HG03139 (cell line): ENCODE results near the gene SRR.

Source experiments
- ATAC-seq: cut with Tn5 transposase; IDR thresholded peaks from one replicate; pipeline ENCODE4 v1.9.1; 2021; ENCODE audit not compliant: unreplicated experiment

Gene SRR

GRCh38 chr17:2338315-2338657 lies 34.5 kb downstream of the SRR start:
- no peak for ATAC-seq

- no peak for ATAC-seq
Measured at GRCh38 chr17:2343421-2343820, 39.7 kb downstream of the SRR start.

GRCh38 chr17:2344528-2344927 lies 40.8 kb downstream of the SRR start:
- no peak for ATAC-seq

GRCh38 chr17:2346475-2346874 lies 42.7 kb downstream of the SRR start:
- no peak for ATAC-seq

- ATAC-seq, result no peak
Measured at GRCh38 chr17:2347805-2348685, 44.3 kb downstream of the SRR start.

- no peak for ATAC-seq
Measured at GRCh38 chr17:2351269-2351668, 47.5 kb downstream of the SRR start.

- no peak for ATAC-seq
Measured at GRCh38 chr17:2354311-2354710, 50.6 kb downstream of the SRR start.

GRCh38 chr17:2357237-2357636 lies 53.5 kb downstream of the SRR start:
- no peak for ATAC-seq

GRCh38 chr17:2357931-2358434 lies 54.2 kb downstream of the SRR start:
- no peak for ATAC-seq

- ATAC-seq, result no peak
Measured at GRCh38 chr17:2361010-2361760, 57.4 kb downstream of the SRR start.

- ATAC-seq, result no peak
Measured at GRCh38 chr17:2362016-2362415, 58.3 kb downstream of the SRR start.

- ATAC-seq, result no peak
Measured at GRCh38 chr17:2362416-2362815, 58.7 kb downstream of the SRR start.

GRCh38 chr17:2362881-2363280 lies 59.1 kb downstream of the SRR start:
- no peak for ATAC-seq

- ATAC-seq, result no peak
Measured at GRCh38 chr17:2363318-2363717, 59.6 kb downstream of the SRR start.

- no peak for ATAC-seq
Measured at GRCh38 chr17:2363851-2364762, 60.4 kb downstream of the SRR start.

- no peak for ATAC-seq
Measured at GRCh38 chr17:2364763-2365116, 61.0 kb downstream of the SRR start.

- no peak for ATAC-seq
Measured at GRCh38 chr17:2365132-2365531, 61.4 kb downstream of the SRR start.

GRCh38 chr17:2366747-2367494 lies 63.2 kb downstream of the SRR start:
- no peak for ATAC-seq

- no peak for ATAC-seq
Measured at GRCh38 chr17:2368359-2368758, 64.6 kb downstream of the SRR start.

- ATAC-seq, result no peak
Measured at GRCh38 chr17:2369039-2369438, 65.3 kb downstream of the SRR start.
